ENCODE results near the gene CCNDBP1. TPM values are rescaled to one million over a fixed set of nuclear protein-coding genes. Genes with fewer than 3 reads are reported as not detected.

CCNDBP1 gene
- total and polyA plus RNA-seq, 8 donors: 17.6 to 37.7 (median 21.7) TPM

- no peak overlapping the region for H3K27ac ChIP-seq
- FAIRE-seq (no peak), DNase-seq (no peak), ATAC-seq (no peak)
- no peaks in the 10 kb centered on the region for H3K27me3 ChIP-seq
- H3K9me3 ChIP-seq: no peaks in the 10 kb centered on the region
- H3K4me1 ChIP-seq: no peaks in the 10 kb centered on the region
- WGBS, 2 donors: 67 to 82% methylated on average over 5 of the region's 5 CpGs
- intact Hi-C loops (cut with DNase I): loop anchor here in 1 of 3 donors (5.0 kb wide), 1 partner anchor 52 kb away; no protein-coding TSS in a partner anchor
- TF ChIP-seq CTCF (IDR thresholded peaks at IDR 0.05): no peak
- no peaks in the 10 kb centered on the region for H3K36me3 ChIP-seq
- H3K4me3 ChIP-seq: no peak overlapping the region
These were observed 44.8 kb downstream of the CCNDBP1 start for GRCh38 chr15:43229977-43230376.

GRCh38 chr15:43230640-43231115, 45.5 kb downstream of the CCNDBP1 start:
- peak in 2 of 4 donors; percentile 41 to 61 for ATAC-seq
- FAIRE-seq: no peak
- no peak overlapping the region for H3K27ac ChIP-seq
- no peaks in the 10 kb centered on the region for H3K27me3 ChIP-seq
- H3K36me3 ChIP-seq: no peaks in the 10 kb centered on the region
- WGBS, 2 donors: 67 to 70% methylated on average over 2 of the region's 2 CpGs
- no peak overlapping the region for H3K4me3 ChIP-seq
- intact Hi-C loops (cut with DNase I): loop anchor here in 1 of 3 donors (5.0 kb wide), 1 partner anchor 52 kb away; no protein-coding TSS in a partner anchor
- no peak for TF ChIP-seq CTCF (IDR thresholded peaks at IDR 0.05)
- H3K4me1 ChIP-seq: no peaks in the 10 kb centered on the region
- no peaks in the 10 kb centered on the region for H3K9me3 ChIP-seq
- DNase-seq: no peak

GRCh38 chr15:43232289-43232874, 47.2 kb downstream of the CCNDBP1 start:
- no peak for ATAC-seq
- 82 to 84% methylated on average over 3 of the region's 3 CpGs for WGBS, 2 donors
- no peak overlapping the region for H3K4me3 ChIP-seq
- intact Hi-C loops (cut with DNase I): loop anchor here in 1 of 3 donors (5.0 kb wide), 1 partner anchor 50 kb away; no protein-coding TSS in a partner anchor
- no peaks in the 10 kb centered on the region for H3K27me3 ChIP-seq
- DNase-seq: no peak
- no peak for TF ChIP-seq CTCF (IDR thresholded peaks at IDR 0.05)
- no peaks in the 10 kb centered on the region for H3K4me1 ChIP-seq
- H3K9me3 ChIP-seq: no peaks in the 10 kb centered on the region
- H3K36me3 ChIP-seq: no peaks in the 10 kb centered on the region
- no peak overlapping the region for H3K27ac ChIP-seq
- FAIRE-seq: no peak

GRCh38 chr15:43235536-43235935, 50.3 kb downstream of the CCNDBP1 start:
- intact Hi-C loops (cut with DNase I): no loop called here
- H3K9me3 ChIP-seq: no peaks in the 10 kb centered on the region
- H3K4me3 ChIP-seq: no peak overlapping the region
- H3K36me3 ChIP-seq: no peaks in the 10 kb centered on the region
- no peak for TF ChIP-seq CTCF (IDR thresholded peaks at IDR 0.05)
- FAIRE-seq (no peak), ATAC-seq (no peak), DNase-seq (no peak)
- no peaks in the 10 kb centered on the region for H3K27me3 ChIP-seq
- WGBS, 2 donors: 76 to 85% methylated on average over 6 of the region's 6 CpGs
- H3K4me1 ChIP-seq: no peaks in the 10 kb centered on the region
- H3K27ac ChIP-seq: no peak overlapping the region

DNA sequence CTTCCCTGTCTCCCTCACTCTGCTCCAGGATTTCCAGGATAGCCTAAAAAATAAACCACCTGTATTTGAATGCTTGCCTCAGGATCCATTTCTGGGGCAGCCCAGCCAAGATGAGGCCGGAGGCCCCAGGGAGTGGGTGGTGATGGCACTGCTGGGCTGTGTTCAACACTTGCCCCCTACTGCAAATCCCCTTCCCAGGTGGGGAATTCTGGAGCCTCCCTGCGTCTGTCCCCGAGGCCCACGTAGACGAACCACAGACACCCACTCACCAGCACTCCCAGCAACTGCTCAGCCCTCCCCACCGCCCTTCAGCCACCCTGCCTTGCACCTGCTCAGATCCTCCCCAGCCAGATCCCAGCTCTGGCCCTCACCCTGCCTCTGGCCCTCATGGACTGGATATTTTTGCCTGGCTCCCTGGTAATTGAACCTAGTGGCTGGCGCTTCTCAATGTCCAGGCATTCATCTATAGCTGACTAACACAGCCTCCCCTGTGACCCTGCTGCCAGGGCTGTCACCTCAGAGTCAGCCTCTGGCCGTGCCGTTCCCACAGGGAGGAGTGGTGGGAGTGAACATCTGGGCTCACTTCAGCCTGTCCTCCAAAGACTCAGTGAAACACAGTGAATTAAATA, 52.8 kb downstream of the CCNDBP1 start:
- intact Hi-C loops (cut with DNase I): no loop called here
- H3K27ac ChIP-seq: no peak overlapping the region
- FAIRE-seq: no peak
- DNase-seq: no peak
- WGBS, 2 donors: 70 to 74% methylated on average over 9 of the region's 9 CpGs
- H3K36me3 ChIP-seq: no peaks in the 10 kb centered on the region
- H3K9me3 ChIP-seq: no peaks in the 10 kb centered on the region
- TF ChIP-seq CTCF (IDR thresholded peaks at IDR 0.05): no peak
- ATAC-seq: no peak
- H3K4me1 ChIP-seq: no peaks in the 10 kb centered on the region
- no peak overlapping the region for H3K4me3 ChIP-seq
- H3K27me3 ChIP-seq: no peaks in the 10 kb centered on the region

All from pancreas (tissue), 10 donors.